Neuronal stem cell (in vitro differentiated cells): ENCODE data around the gene RTN4.

Source experiments
- DNase-seq: peaks from one replicate; pipeline ENCODE4 v3.0.0-alpha.2; 2013; ENCODE audit warnings: low spot score
- H2AFZ ChIP-seq: one replicate; pipeline ENCODE4 v1.6.1; 2013; ENCODE audit warnings: mild to moderate bottlenecking, low read length, inconsistent platforms
- H2AK5ac ChIP-seq: 2 replicates; pipeline ENCODE4 v1.6.1; 2013; ENCODE audit warnings: low read depth, mild to moderate bottlenecking, inconsistent platforms, low read length, moderate library complexity, mixed read lengths
- H2BK120ac ChIP-seq: 2 replicates; pipeline ENCODE4 v1.6.1; 2013; ENCODE audit warnings: low read depth, mild to moderate bottlenecking, inconsistent platforms, low read length, moderate library complexity, mixed read lengths
- H2BK12ac ChIP-seq: one replicate; pipeline ENCODE4 v1.6.1; 2013; ENCODE audit warnings: low read length, inconsistent platforms
- H2BK15ac ChIP-seq: 2 replicates; pipeline ENCODE4 v1.6.1; 2013; ENCODE audit warnings: mild to moderate bottlenecking, low read length, inconsistent platforms, mixed read lengths
- H2BK5ac ChIP-seq: one replicate; pipeline ENCODE4 v1.6.1; 2013; ENCODE audit warnings: inconsistent platforms, mild to moderate bottlenecking, low read length, moderate library complexity
- H3K14ac ChIP-seq: one replicate; pipeline ENCODE4 v1.6.1; 2013; ENCODE audit warnings: low read length, inconsistent platforms
- H3K18ac ChIP-seq: 2 replicates; pipeline ENCODE4 v1.6.1; 2013; ENCODE audit warnings: low read length, inconsistent platforms
- H3K23ac ChIP-seq: 2 replicates; pipeline ENCODE4 v1.6.1; 2013; ENCODE audit warnings: low read depth, mild to moderate bottlenecking, mixed read lengths, low read length, inconsistent platforms; ENCODE audit not compliant: poor library complexity
- H3K27ac ChIP-seq: replicated peaks from 3 replicates; pipeline ENCODE4 v1.5.1; 2013; ENCODE audit warnings: low read length, inconsistent platforms
- H3K27me3 ChIP-seq, 3 experiments: 2 replicates each; pipeline ENCODE4 v1.6.1; 2013; ENCODE audit warnings: low read length in 3 of 3, mild to moderate bottlenecking in 2 of 3, inconsistent platforms in 1 of 3, low read depth in 1 of 3, mixed read lengths in 1 of 3, moderate library complexity in 1 of 3; ENCODE audit not compliant: control insufficient read depth in 3 of 3, insufficient read depth in 3 of 3
- H3K36me3 ChIP-seq, 2 donors: replicated peaks in 1 of 2; 2 replicates each; pipeline ENCODE4 v1.6.1; 2013; ENCODE audit warnings: low read length in 2 of 2; ENCODE audit not compliant: control insufficient read depth in 2 of 2, insufficient read depth in 2 of 2
- H3K4ac ChIP-seq: 2 replicates; pipeline ENCODE4 v1.6.1; 2013; ENCODE audit warnings: inconsistent platforms, mild to moderate bottlenecking, low read length, moderate library complexity
- H3K4me1 ChIP-seq, 2 donors: 1 replicate in 1 of 2; 2 replicates in 1 of 2; pipeline ENCODE4 v1.6.1; 2013; ENCODE audit warnings: low read length in 2 of 2, low read depth in 1 of 2; ENCODE audit not compliant: control insufficient read depth in 2 of 2, insufficient read depth in 1 of 2
- H3K4me2 ChIP-seq: one replicate; pipeline ENCODE4 v1.6.1; 2013; ENCODE audit warnings: mild to moderate bottlenecking, low read length, inconsistent platforms; ENCODE audit not compliant: insufficient read depth, poor library complexity, severe bottlenecking
- H3K4me3 ChIP-seq, 2 donors: 2 replicates each; pipeline ENCODE4 v1.5.1; 2013; ENCODE audit warnings: low read length in 2 of 2, mild to moderate bottlenecking in 2 of 2, inconsistent platforms in 1 of 2, moderate library complexity in 1 of 2
- H3K79me1 ChIP-seq: one replicate; pipeline ENCODE4 v1.6.1; 2013; ENCODE audit warnings: low read depth, mild to moderate bottlenecking, inconsistent platforms, low read length, moderate library complexity
- H3K9ac ChIP-seq: one replicate; pipeline ENCODE4 v1.6.1; 2013; ENCODE audit warnings: mild to moderate bottlenecking, low read depth, low read length, inconsistent platforms; ENCODE audit not compliant: poor library complexity
- H3K9me3 ChIP-seq, 2 donors: replicated peaks in 1 of 2; 2 replicates each; pipeline versions ENCODE3 to v1.6.1; 2013; ENCODE audit warnings: low read length in 2 of 2, mild to moderate bottlenecking in 2 of 2, inconsistent platforms in 1 of 2, low read depth in 1 of 2, mixed read lengths in 1 of 2, moderate library complexity in 1 of 2; ENCODE audit not compliant: control insufficient read depth in 2 of 2, insufficient read depth in 1 of 2
- H4K8ac ChIP-seq: one replicate; pipeline ENCODE4 v1.6.1; 2013; ENCODE audit warnings: low read depth, mild to moderate bottlenecking, inconsistent platforms, low read length, moderate library complexity
- H4K91ac ChIP-seq: one replicate; pipeline ENCODE4 v1.6.1; 2013; ENCODE audit warnings: low read length, low read depth, mild to moderate bottlenecking, inconsistent platforms; ENCODE audit not compliant: poor library complexity
- WGBS, 2 donors: extraction: QIAGEN DNeasy Blood & Tissue Kit; methylation state at CpG; one replicate each; pipeline ENCODE4 v1.1.7; 2013; ENCODE audit warnings: missing lambda C conversion rate in 2 of 2, mixed read lengths in 1 of 2; ENCODE audit not compliant: insufficient read length in 2 of 2, insufficient replicate concordance in 1 of 2; ENCODE audit errors: extremely low coverage in 2 of 2; 5-methylcytosine and 5-hydroxymethylcytosine counted together

RTN4 gene

GRCh38 chr2:55010149-55010591 lies 40.1 kb downstream of the RTN4 start:
- Histone ChIP-seq H2BK12ac (no peak overlapping the region), H3K27ac (no peak overlapping the region), H3K18ac (no peak overlapping the region), H3K4ac (no peak overlapping the region), H2BK5ac (no peak overlapping the region), H3K79me1 (no peaks in the 10 kb centered on the region), H3K36me3 (peaks cover 0 to 11% of the 10 kb centered on the region in 2 donors), H2BK15ac (no peak overlapping the region), H3K4me2 (no peak overlapping the region), H3K9me3 (peaks cover 0 to 2% of the 10 kb centered on the region in 2 donors), H2BK120ac (no peak overlapping the region), H3K27me3 (no peaks in the 10 kb centered on the region), H4K8ac (no peak overlapping the region), H3K14ac (no peak overlapping the region), H3K4me3 (no peak overlapping the region), H2AK5ac (no peak overlapping the region), H3K9ac (no peak overlapping the region), H2AFZ (no peak overlapping the region), H4K91ac (no peak overlapping the region), H3K4me1 (peaks cover 7 to 15% of the 10 kb centered on the region in 2 donors), H3K23ac (no peak overlapping the region)
- WGBS, 2 donors: no CpG with 5 or more reads among the region's 5 CpGs
- no peak for DNase-seq

GRCh38 chr2:55009277-55010060 lies 40.8 kb downstream of the RTN4 start:
- Histone ChIP-seq H3K4me3 (no peak overlapping the region), H3K79me1 (no peaks in the 10 kb centered on the region), H2AK5ac (no peak overlapping the region), H2BK120ac (no peak overlapping the region), H2BK15ac (no peak overlapping the region), H3K36me3 (peaks cover 0 to 14% of the 10 kb centered on the region in 2 donors), H3K23ac (no peak overlapping the region), H3K14ac (no peak overlapping the region), H2AFZ (no peak overlapping the region), H4K8ac (no peak overlapping the region), H3K9ac (no peak overlapping the region), H2BK12ac (no peak overlapping the region), H4K91ac (no peak overlapping the region), H3K18ac (no peak overlapping the region), H3K4ac (no peak overlapping the region), H3K27me3 (no peaks in the 10 kb centered on the region), H3K9me3 (no peaks in the 10 kb centered on the region), H3K4me2 (no peak overlapping the region), H3K4me1 (peaks cover 7 to 15% of the 10 kb centered on the region in 2 donors), H3K27ac (no peak overlapping the region), H2BK5ac (no peak overlapping the region)
- no CpG with 5 or more reads among the region's 7 CpGs for WGBS, 2 donors
- DNase-seq: no peak

- H2AFZ ChIP-seq: no peak overlapping the region
- H3K27ac ChIP-seq: no peak overlapping the region
- no peak overlapping the region for H2BK120ac ChIP-seq
- peaks cover 1% of the 10 kb centered on the region for H3K79me1 ChIP-seq
- no peak overlapping the region for H3K4me2 ChIP-seq
- no peak for DNase-seq
- H3K14ac ChIP-seq: no peak overlapping the region
- H3K4me1 ChIP-seq: peaks cover 5 to 7% of the 10 kb centered on the region in 2 donors
- peaks cover 0 to 17% of the 10 kb centered on the region in 2 donors for H3K36me3 ChIP-seq
- H2BK5ac ChIP-seq: no peak overlapping the region
- H2BK12ac ChIP-seq: no peak overlapping the region
- H3K9ac ChIP-seq: no peak overlapping the region
- H3K4me3 ChIP-seq: no peak overlapping the region
- H3K4ac ChIP-seq: no peak overlapping the region
- WGBS, 2 donors: no CpG with 5 or more reads among the region's 3 CpGs
- no peak overlapping the region for H3K23ac ChIP-seq
- H2AK5ac ChIP-seq: no peak overlapping the region
- H4K8ac ChIP-seq: no peak overlapping the region
- H2BK15ac ChIP-seq: no peak overlapping the region
- no peaks in the 10 kb centered on the region for H3K27me3 ChIP-seq
- H3K9me3 ChIP-seq: no peaks in the 10 kb centered on the region
- no peak overlapping the region for H4K91ac ChIP-seq
- H3K18ac ChIP-seq: no peak overlapping the region
Measured at GRCh38 chr2:55006306-55006705, 43.9 kb downstream of the RTN4 start.

GRCh38 chr2:55003706-55004639 lies 46.3 kb downstream of the RTN4 start:
- no peak overlapping the region for H2BK120ac ChIP-seq
- WGBS, 2 donors: no CpG with 5 or more reads among the region's 10 CpGs
- H3K23ac ChIP-seq: no peak overlapping the region
- peaks cover 0 to 6% of the 10 kb centered on the region in 2 donors for H3K36me3 ChIP-seq
- no peak overlapping the region for H3K4me3 ChIP-seq
- H2BK12ac ChIP-seq: no peak overlapping the region
- H3K9me3 ChIP-seq: no peaks in the 10 kb centered on the region
- H4K8ac ChIP-seq: no peak overlapping the region
- H3K4ac ChIP-seq: no peak overlapping the region
- H2BK15ac ChIP-seq: no peak overlapping the region
- H2AK5ac ChIP-seq: no peak overlapping the region
- H3K14ac ChIP-seq: no peak overlapping the region
- H2BK5ac ChIP-seq: no peak overlapping the region
- no peak overlapping the region for H3K18ac ChIP-seq
- no peak overlapping the region for H3K27ac ChIP-seq
- H2AFZ ChIP-seq: no peak overlapping the region
- no peak overlapping the region for H4K91ac ChIP-seq
- H3K4me2 ChIP-seq: no peak overlapping the region
- peaks cover 1% of the 10 kb centered on the region for H3K79me1 ChIP-seq
- no peak overlapping the region for H3K9ac ChIP-seq
- H3K4me1 ChIP-seq: peaks cover 2 to 4% of the 10 kb centered on the region in 2 donors
- H3K27me3 ChIP-seq: no peaks in the 10 kb centered on the region
- no peak for DNase-seq
